CD4-positive, alpha-beta T cell (primary cell): ENCODE results near the gene MRM1. TPM values are rescaled to one million over a fixed set of nuclear protein-coding genes. Genes with fewer than 3 reads are reported as not detected.

Source experiments
- ATAC-seq: fragments of 200-7000 bp; cut with Tn5 transposase; one replicate; pipeline ENCODE4 v1.10.0; 2022; ENCODE audit warnings: mild to moderate bottlenecking; ENCODE audit not compliant: poor library complexity
- CTCF ChIA-PET: fragments of 350-600 bp; sonication (Branson Sonifier 250); formaldehyde crosslinking; loops from one replicate; lab custom pipeline; 2021; ENCODE audit warnings: antibody characterized with exemption, inconsistent platforms; lab: Charles Lee
- POLR2A ChIA-PET: fragments of 350-600 bp; sonication (Branson Sonifier 250); formaldehyde crosslinking; loops from one replicate; lab custom pipeline; 2021; ENCODE audit warnings: antibody characterized with exemption, inconsistent platforms; lab: Charles Lee
- DNase-seq, 14 experiments: peaks; one replicate each; pipeline ENCODE4 v3.0.0-alpha.2; 2013 to 2020; ENCODE audit warnings: mixed read lengths in 2 of 14
- H3K27ac ChIP-seq, 2 donors: one replicate each; pipeline versions ENCODE4 v1.5.1 to v1.7.0; 2013; ENCODE audit warnings: low read length in 2 of 2, low read depth in 1 of 2, mild to moderate bottlenecking in 1 of 2
- H3K27me3 ChIP-seq, 2 experiments: 1 replicate in 1 of 2; 2 replicates in 1 of 2; pipeline versions ENCODE4 v1.6.1 to v1.7.0; 2013; ENCODE audit warnings: low read length in 2 of 2, control low read depth in 1 of 2, mild to moderate bottlenecking in 1 of 2, moderate library complexity in 1 of 2; ENCODE audit not compliant: insufficient read depth in 2 of 2, control insufficient read depth in 1 of 2
- H3K36me3 ChIP-seq: one replicate; pipeline ENCODE4 v1.6.1; 2013; ENCODE audit warnings: low read length, control low read depth; ENCODE audit not compliant: insufficient read depth
- H3K4me1 ChIP-seq: one replicate; pipeline ENCODE4 v1.6.1; 2013; ENCODE audit warnings: low read length, control low read depth; ENCODE audit not compliant: insufficient read depth
- H3K4me3 ChIP-seq: one replicate; pipeline ENCODE4 v1.5.1; 2013; ENCODE audit warnings: mild to moderate bottlenecking, low read length, moderate library complexity
- H3K9me3 ChIP-seq, 2 experiments: 1 replicate in 1 of 2; 2 replicates in 1 of 2; pipeline versions ENCODE4 v1.6.1 to v1.7.0; 2013; ENCODE audit warnings: low read length in 2 of 2, mild to moderate bottlenecking in 2 of 2, control low read depth in 1 of 2, moderate library complexity in 1 of 2; ENCODE audit not compliant: control insufficient read depth in 1 of 2, insufficient read depth in 1 of 2
- H3K27ac Mint-ChIP-seq: one replicate; pipeline ENCODE4 v1.8.0; 2020; ENCODE audit warnings: mixed read lengths
- H3K27me3 Mint-ChIP-seq: one replicate; pipeline ENCODE4 v1.8.0; 2021; ENCODE audit warnings: mixed read lengths
- H3K36me3 Mint-ChIP-seq: one replicate; pipeline ENCODE4 v1.8.0; 2021; ENCODE audit warnings: low read depth, mixed read lengths
- H3K4me1 Mint-ChIP-seq: one replicate; pipeline ENCODE4 v1.8.0; 2021; ENCODE audit warnings: low read depth, mixed read lengths
- H3K4me3 Mint-ChIP-seq: one replicate; pipeline ENCODE4 v1.8.0; 2020; ENCODE audit warnings: mild to moderate bottlenecking, mixed read lengths
- H3K9me3 Mint-ChIP-seq: one replicate; pipeline ENCODE4 v1.8.0; 2020; ENCODE audit warnings: mixed read lengths
- CTCF ChIP-seq: fragments of 200-600 bp; IDR thresholded peaks from one replicate; pipeline ENCODE4 v1.8.0; 2022; ENCODE audit warnings: antibody characterized with exemption, mild to moderate bottlenecking
- intact Hi-C, 2 experiments: fragments of 100-400 bp; cut with DNase I in 1 of 2; cut with micrococcal nuclease in 1 of 2; formaldehyde crosslinking; loops; one replicate each; pipeline versions ENCODE4 v1.15.1 to v1.9.0; 2023 to 2025; cut with DNase I, micrococcal nuclease
- total RNA-seq, 174 experiments: library from RNA in 2 of 174; stranded (reverse) in 2 of 174; gene quantifications; one replicate each; pipeline ENCODE4 v1.2.3 and lab custom pipeline; 2021 to 2026

Gene MRM1
- total RNA-seq, 2 experiments from 2014 or later: 0.81 to 1.1 TPM

- Mint-ChIP-seq H3K27me3 (no peaks in the 10 kb centered on the region), H3K4me1 (peaks cover 27% of the 10 kb centered on the region), H3K4me3 (no peak overlapping the region), H3K9me3 (no peaks in the 10 kb centered on the region), H3K36me3 (peaks cover 5% of the 10 kb centered on the region), H3K27ac (no peak overlapping the region)
- CTCF ChIA-PET: no interaction called here
- no peaks in the 10 kb centered on the region for H3K36me3 ChIP-seq
- peak in 2 of 14 experiments; percentile 27 to 53 for DNase-seq
- H3K27ac ChIP-seq: no peak overlapping the region
- H3K4me3 ChIP-seq: no peak overlapping the region
- POLR2A ChIA-PET: no interaction called here
- no peaks in the 10 kb centered on the region for H3K27me3 ChIP-seq
- H3K9me3 ChIP-seq: no peaks in the 10 kb centered on the region
- TF ChIP-seq CTCF: no peak
- peak; percentile 48 for ATAC-seq
- intact Hi-C loops: no loop called here
- peaks cover 8% of the 10 kb centered on the region for H3K4me1 ChIP-seq
These were observed 7.6 kb downstream of the MRM1 start for GRCh38 chr17:36608794-36609497.

DNA sequence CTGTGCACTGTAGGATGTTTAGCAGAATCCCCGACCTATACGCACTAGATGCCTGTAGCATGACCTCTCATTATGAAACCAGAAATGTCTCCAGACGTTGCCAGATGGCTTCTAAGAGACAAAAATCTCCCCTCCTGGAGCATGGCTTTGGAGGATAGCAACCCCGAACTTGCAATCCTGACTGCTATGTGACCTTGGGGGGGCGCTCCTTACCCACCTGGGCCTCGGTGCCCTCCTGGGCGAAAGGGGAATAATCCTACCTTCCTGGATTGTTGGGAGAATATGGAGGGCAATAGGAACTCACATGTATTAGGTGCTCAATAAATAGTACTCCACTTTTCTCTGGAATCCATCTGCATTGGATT is 8.1 kb downstream of the MRM1 start:
- no peak overlapping the region for H3K4me3 ChIP-seq
- CTCF ChIA-PET: no interaction called here
- TF ChIP-seq CTCF: no peak
- intact Hi-C loops: no loop called here
- ATAC-seq (no peak), DNase-seq (no peak)
- POLR2A ChIA-PET: no interaction called here
- H3K36me3 Mint-ChIP-seq: peaks cover 5% of the 10 kb centered on the region
- H3K9me3 Mint-ChIP-seq: no peaks in the 10 kb centered on the region
- H3K4me1 Mint-ChIP-seq: peaks cover 22% of the 10 kb centered on the region
- H3K4me3 Mint-ChIP-seq: no peak overlapping the region
- H3K27me3 ChIP-seq: no peaks in the 10 kb centered on the region
- H3K27ac Mint-ChIP-seq: no peak overlapping the region
- no peak overlapping the region for H3K27ac ChIP-seq
- peaks cover 7% of the 10 kb centered on the region for H3K4me1 ChIP-seq
- H3K27me3 Mint-ChIP-seq: no peaks in the 10 kb centered on the region
- H3K9me3 ChIP-seq: no peaks in the 10 kb centered on the region
- H3K36me3 ChIP-seq: no peaks in the 10 kb centered on the region

DNA sequence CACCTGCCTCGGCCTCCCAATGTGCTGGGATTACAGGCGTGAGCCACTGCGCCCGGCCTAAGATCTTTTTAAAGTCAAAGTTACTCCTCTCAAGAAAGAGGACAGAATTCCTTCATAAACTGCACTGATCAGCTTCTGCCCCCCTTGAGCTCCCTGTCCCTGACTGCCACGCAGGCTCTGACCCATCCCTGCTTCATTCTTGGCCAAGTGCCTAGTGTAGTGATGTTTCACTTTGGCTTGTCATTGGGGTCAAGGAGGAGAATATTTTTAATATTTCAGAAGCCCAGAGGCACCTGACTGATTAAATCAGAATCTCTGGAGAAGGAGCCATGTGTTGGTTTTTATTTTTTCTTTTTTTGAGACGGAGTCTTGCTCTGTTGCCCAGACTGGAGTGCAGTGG is 9.1 kb downstream of the MRM1 start:
- H3K36me3 Mint-ChIP-seq: peaks cover 5% of the 10 kb centered on the region
- no peaks in the 10 kb centered on the region for H3K27me3 ChIP-seq
- peaks cover 13% of the 10 kb centered on the region for H3K4me1 Mint-ChIP-seq
- no peak overlapping the region for H3K27ac Mint-ChIP-seq
- H3K9me3 Mint-ChIP-seq: no peaks in the 10 kb centered on the region
- ChIA-PET CTCF (no interaction called here), POLR2A (interaction anchor here (1.0 kb wide), 1 partner anchor 9 kb away, joined by 4 read pairs; the partner anchor contains the start of gene MRM1)
- no peak overlapping the region for H3K4me3 ChIP-seq
- H3K27ac ChIP-seq: no peak overlapping the region
- H3K4me1 ChIP-seq: peaks cover 7% of the 10 kb centered on the region
- ATAC-seq: no peak
- no peak for TF ChIP-seq CTCF
- no peaks in the 10 kb centered on the region for H3K36me3 ChIP-seq
- no peaks in the 10 kb centered on the region for H3K27me3 Mint-ChIP-seq
- no peaks in the 10 kb centered on the region for H3K9me3 ChIP-seq
- DNase-seq: no peak
- intact Hi-C loops: no loop called here
- no peak overlapping the region for H3K4me3 Mint-ChIP-seq
